Esophagus squamous epithelium (tissue), 5 donors: ENCODE data around the gene FHIT. TPM values are rescaled to one million over a fixed set of nuclear protein-coding genes. Genes with fewer than 3 reads are reported as not detected.

Experiments
- DNase-seq: peaks from one replicate; lab custom pipeline; 2025; lab: John Stamatoyannopoulos, UW
- H3K27ac ChIP-seq, 4 donors: fragments of 200-600 bp; sonication (generic); one replicate each; pipeline ENCODE4 v1.5.1; 2016 to 2019; ENCODE audit warnings: mild to moderate bottlenecking in 1 of 4
- H3K27me3 ChIP-seq, 4 donors: fragments of 200-600 bp; sonication (generic); 1 replicate in 3 of 4; 2 replicates in 1 of 4; pipeline versions ENCODE4 v1.5.1 to v1.6.0; 2017 to 2021; ENCODE audit warnings: antibody characterized with exemption in 1 of 4
- H3K36me3 ChIP-seq, 3 donors: fragments of 200-600 bp; sonication (generic); one replicate each; pipeline ENCODE4 v1.5.1; 2016 to 2019
- H3K4me1 ChIP-seq, 3 donors: fragments of 200-600 bp; sonication (generic); one replicate each; pipeline ENCODE4 v1.5.1; 2017 to 2019
- H3K4me3 ChIP-seq, 4 donors: fragments of 200-600 bp; sonication (generic); 1 replicate in 3 of 4; 2 replicates in 1 of 4; pipeline ENCODE4 v1.5.1; 2016 to 2019; ENCODE audit warnings: mild to moderate bottlenecking in 2 of 4, moderate library complexity in 1 of 4
- H3K9me3 ChIP-seq, 3 donors: fragments of 200-600 bp; sonication (generic); one replicate each; pipeline ENCODE4 v1.5.1; 2016 to 2019
- CTCF ChIP-seq, 6 experiments: fragments of 450-650 bp in 4 of 6; fragments of 200-600 bp in 2 of 6; sonication (generic) in 2 of 6; IDR thresholded peaks; one replicate each; pipeline ENCODE4 v1.5.1; 2016 to 2019; ENCODE audit warnings: antibody characterized with exemption in 6 of 6, mild to moderate bottlenecking in 4 of 6, moderate library complexity in 4 of 6
- POLR2A ChIP-seq, 4 donors: fragments of 450-650 bp; IDR thresholded peaks; one replicate each; pipeline ENCODE4 v1.6.1; 2017; ENCODE audit warnings: antibody characterized with exemption in 4 of 4, mild to moderate bottlenecking in 4 of 4, moderate library complexity in 3 of 4
- WGBS, 2 donors: methylation state at CpG; one replicate each; pipeline ENCODE4 v1.1.5; 2018; 5-methylcytosine and 5-hydroxymethylcytosine counted together
- intact Hi-C: fragments of 100-400 bp; cut with DNase I; formaldehyde crosslinking; loops from one replicate; pipeline ENCODE4 v1.15.0; 2022
- total RNA-seq, 4 donors: library from RNA; depleted of rRNA; stranded (reverse); fragments of >200 nt; gene quantifications; one replicate each; pipeline ENCODE4 v1.1.0, GENCODE V29; 2016
- donor health status: DM: yes; HTN: yes; CAD: no.

Gene FHIT
- total RNA-seq, 4 donors from 2014 or later, result 0.64 to 5.7 (median 3.1) TPM

DNA sequence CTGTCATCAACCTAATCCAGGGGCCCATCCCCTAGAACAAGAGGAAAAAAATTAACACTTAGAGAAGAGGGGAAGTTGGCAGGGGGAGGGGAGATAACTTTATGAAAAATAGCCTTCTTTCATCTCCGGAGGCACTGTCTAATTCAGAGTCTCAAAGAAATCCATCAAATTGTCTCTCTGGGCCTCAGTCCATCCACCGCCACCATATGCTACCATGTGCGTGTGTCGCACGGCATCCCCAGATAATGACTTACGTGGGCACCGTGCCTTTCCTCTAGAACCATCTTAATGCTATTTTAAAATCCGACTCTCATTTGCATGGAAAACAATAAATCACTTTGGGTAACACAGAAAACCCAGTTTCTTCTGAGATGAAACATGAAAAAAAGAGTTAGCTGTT, 619.7 kb downstream of the FHIT start:
- no peak for TF ChIP-seq POLR2A (IDR thresholded peaks at IDR 0.05)
- TF ChIP-seq CTCF (IDR thresholded peaks at IDR 0.05), result no peak
- intact Hi-C loops, result no loop called here
- H3K36me3 ChIP-seq, result no peaks in the 10 kb centered on the region
- DNase-seq, result no peak
- H3K27ac ChIP-seq, result no peak overlapping the region
- WGBS, 2 donors, result 88 to 95% methylated on average over 8 of the region's 8 CpGs
- H3K4me1 ChIP-seq, result no peaks in the 10 kb centered on the region
- H3K4me3 ChIP-seq, result no peak overlapping the region
- H3K27me3 ChIP-seq, result no peaks in the 10 kb centered on the region
- H3K9me3 ChIP-seq, result no peaks in the 10 kb centered on the region

- no peaks in the 10 kb centered on the region for H3K9me3 ChIP-seq
- TF ChIP-seq CTCF (IDR thresholded peaks at IDR 0.05) (no peak), POLR2A (IDR thresholded peaks at IDR 0.05) (no peak)
- no peaks in the 10 kb centered on the region for H3K4me1 ChIP-seq
- H3K36me3 ChIP-seq, result no peaks in the 10 kb centered on the region
- intact Hi-C loops, result no loop called here
- no peak overlapping the region for H3K27ac ChIP-seq
- WGBS, 2 donors, result 91 to 95% methylated on average over 1 of the region's 1 CpG
- no peak overlapping the region for H3K4me3 ChIP-seq
- H3K27me3 ChIP-seq, result no peaks in the 10 kb centered on the region
- DNase-seq, result no peak
Observed at GRCh38 chr3:60630953-60631352, 620.3 kb downstream of the FHIT start.

- H3K9me3 ChIP-seq, result no peaks in the 10 kb centered on the region
- no peak for TF ChIP-seq POLR2A (IDR thresholded peaks at IDR 0.05)
- no peak for TF ChIP-seq CTCF (IDR thresholded peaks at IDR 0.05)
- H3K27me3 ChIP-seq, result no peaks in the 10 kb centered on the region
- no peak for DNase-seq
- no peak overlapping the region for H3K4me3 ChIP-seq
- no peaks in the 10 kb centered on the region for H3K4me1 ChIP-seq
- H3K27ac ChIP-seq, result no peak overlapping the region
- WGBS, 2 donors, result 72 to 88% methylated on average over 2 of the region's 2 CpGs
- intact Hi-C loops, result no loop called here
- H3K36me3 ChIP-seq, result no peaks in the 10 kb centered on the region
Observed at GRCh38 chr3:60629816-60630215, 621.4 kb downstream of the FHIT start.

DNA sequence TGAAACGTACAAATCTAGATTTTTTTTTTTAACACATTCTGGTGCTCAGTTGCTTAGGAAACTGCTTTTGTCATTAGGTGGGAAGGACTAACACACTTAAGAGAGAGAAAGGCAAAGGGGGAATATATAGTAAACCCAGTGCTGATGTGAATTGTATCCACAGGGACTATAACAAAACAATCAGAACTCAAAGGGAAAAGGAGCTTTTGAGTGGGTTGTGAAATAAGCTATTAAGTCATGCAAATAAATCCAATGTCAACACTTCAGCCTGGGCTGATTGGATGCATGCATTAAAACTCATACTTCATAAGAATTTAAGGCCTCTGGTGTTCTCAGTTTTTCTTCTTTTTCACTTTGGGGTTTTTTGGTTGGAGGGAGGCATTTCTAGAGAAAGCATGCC, 628.9 kb downstream of the FHIT start:
- intact Hi-C loops, result no loop called here
- no peak overlapping the region for H3K4me3 ChIP-seq
- 50 to 57% methylated on average over 1 of the region's 1 CpG for WGBS, 2 donors
- no peaks in the 10 kb centered on the region for H3K4me1 ChIP-seq
- H3K9me3 ChIP-seq, result no peaks in the 10 kb centered on the region
- DNase-seq, result no peak
- H3K27me3 ChIP-seq, result no peaks in the 10 kb centered on the region
- TF ChIP-seq POLR2A (IDR thresholded peaks at IDR 0.05), result no peak
- no peak overlapping the region for H3K27ac ChIP-seq
- no peaks in the 10 kb centered on the region for H3K36me3 ChIP-seq

DNA sequence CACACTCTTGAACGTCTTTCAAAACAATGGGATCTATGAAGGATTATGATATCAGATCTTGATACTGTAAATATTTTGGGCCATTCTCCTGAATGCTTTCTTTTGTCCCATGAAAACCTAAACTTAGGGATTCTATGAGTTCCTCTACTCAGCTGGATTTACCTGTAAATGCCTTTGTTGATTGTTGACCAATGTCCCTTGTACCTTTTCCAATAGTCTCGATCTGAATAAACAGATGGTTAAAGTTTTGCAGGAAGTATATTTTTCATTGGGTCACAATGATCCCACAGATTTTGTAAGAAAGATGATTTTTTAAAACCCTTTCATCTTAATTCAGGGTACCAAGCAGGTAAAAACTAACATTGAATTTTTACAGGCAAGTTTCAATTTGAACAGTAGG, 634.1 kb downstream of the FHIT start:
- no peak for DNase-seq
- 62 to 65% methylated on average over 2 of the region's 2 CpGs for WGBS, 2 donors
- Histone ChIP-seq H3K9me3 (no peaks in the 10 kb centered on the region), H3K36me3 (no peaks in the 10 kb centered on the region), H3K4me3 (no peak overlapping the region), H3K4me1 (no peaks in the 10 kb centered on the region), H3K27ac (no peak overlapping the region), H3K27me3 (no peaks in the 10 kb centered on the region)
- TF ChIP-seq CTCF (IDR thresholded peaks at IDR 0.05) (no peak), POLR2A (IDR thresholded peaks at IDR 0.05) (no peak)
- intact Hi-C loops, result no loop called here

- WGBS, 2 donors, result 87 to 93% methylated on average over 1 of the region's 1 CpG
- TF ChIP-seq POLR2A (IDR thresholded peaks at IDR 0.05) (no peak), CTCF (IDR thresholded peaks at IDR 0.05) (no peak)
- no peak overlapping the region for H3K27ac ChIP-seq
- intact Hi-C loops, result no loop called here
- no peaks in the 10 kb centered on the region for H3K9me3 ChIP-seq
- no peak for DNase-seq
- H3K4me1 ChIP-seq, result peaks cover 0 to 23% (median 16%) of the 10 kb centered on the region in 3 donors
- H3K4me3 ChIP-seq, result no peak overlapping the region
- H3K36me3 ChIP-seq, result no peaks in the 10 kb centered on the region
- no peaks in the 10 kb centered on the region for H3K27me3 ChIP-seq
Observed at GRCh38 chr3:60613769-60614303, 637.4 kb downstream of the FHIT start.
